ENCODE measurements around the gene TPP1. TPM values are rescaled to one million over a fixed set of nuclear protein-coding genes. Genes with fewer than 3 reads are reported as not detected.

TPP1 gene
- total and polyA plus RNA-seq, 10 of the 15 experiments (the other 5 are each of a cell fraction or from before 2014, with no cell fraction given), result 7.5 to 64.6 (median 38.3) TPM

DNA sequence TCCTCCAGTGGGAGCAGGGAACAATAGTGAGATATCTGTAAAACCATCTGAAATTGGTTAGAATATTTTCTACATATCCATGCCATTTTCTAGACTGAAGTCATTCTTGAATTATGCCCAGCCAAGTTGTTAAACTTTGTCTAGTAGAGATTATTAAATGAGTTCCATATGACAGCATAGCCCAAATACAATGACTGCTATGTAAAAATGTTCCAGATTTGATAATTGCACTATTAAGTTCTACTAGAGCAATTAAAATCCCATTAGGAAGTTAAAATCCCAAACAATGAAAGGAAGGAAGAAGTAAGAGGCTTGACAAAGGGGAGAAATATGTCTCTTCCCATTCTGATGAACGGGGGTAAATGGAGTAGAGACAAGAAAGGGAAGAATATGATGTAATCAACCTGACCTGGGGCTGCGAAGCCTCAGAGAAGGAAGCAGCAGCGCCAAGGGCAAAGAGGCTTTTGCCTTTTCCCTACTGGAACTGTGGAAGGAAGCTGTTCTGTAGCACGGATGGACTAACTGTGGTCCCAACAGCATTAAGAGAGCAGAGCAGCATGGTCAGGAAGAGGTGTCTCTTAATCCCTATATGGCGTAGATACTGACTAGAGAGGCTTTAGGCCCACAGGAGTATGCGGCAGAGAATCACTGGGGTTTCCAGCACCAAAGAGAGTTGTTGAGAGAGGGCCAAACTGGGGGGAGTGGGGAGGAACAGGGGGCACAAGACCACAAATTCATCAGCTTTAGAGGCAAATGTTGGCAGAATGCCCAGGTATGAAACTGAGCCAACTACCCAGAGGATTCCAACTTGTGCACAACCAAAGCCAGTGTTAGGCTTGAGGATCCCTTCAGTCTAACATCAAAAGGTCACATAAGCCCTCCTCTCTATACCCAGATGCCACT is 42.5 kb downstream of the TPP1 start:
- ATAC-seq, result no peak
- H3K36me3 ChIP-seq (ENCODE audit: control insufficient read depth in 2 of 2, insufficient read depth in 2 of 2, low read length in 1 of 2), result peaks cover 4 to 5% of the 10 kb centered on the region in 2 experiments; a peak in 3 of 4 replicates
- TF ChIP-seq SUPT20H (IDR thresholded peaks at IDR 0.05; ENCODE audit: borderline replicate concordance, control insufficient read depth, low read depth, low read length) (no peak), CREB1 (IDR thresholded peaks at IDR 0.05; ENCODE audit: low read depth) (no peak), SMC3 (IDR thresholded peaks at IDR 0.05; ENCODE audit: borderline replicate concordance, low read length) (no peak), BCL11A (IDR thresholded peaks at IDR 0.05; ENCODE audit: low read depth, low read length) (no peak), IKZF2 (IDR thresholded peaks at IDR 0.05) (no peak), PML (IDR thresholded peaks at IDR 0.05; ENCODE audit: low read length) (no peak)
- H3K9me3 ChIP-seq (replicated peaks; ENCODE audit: control insufficient read depth, insufficient read depth, low read length), result no peaks in the 10 kb centered on the region
- POLR2A ChIA-PET, result interaction anchor here (0.6 kb wide), 1 partner anchor 112 kb away, joined by 5 read pairs; no protein-coding TSS in a partner anchor
- RAD21 ChIA-PET (ENCODE audit: unreplicated experiment), result no interaction called here
- in situ Hi-C loops (cut with MboI) (no loop called here), intact Hi-C loops (cut with micrococcal nuclease; ENCODE audit: unreplicated experiment) (loop anchor here (1.0 kb wide), 1 partner anchor 19 kb away; no protein-coding TSS in a partner anchor)
- WGBS (ENCODE audit: insufficient coverage, insufficient replicate concordance, low lambda C conversion rate, missing lambda C conversion rate), result 59% methylated on average over 6 of the region's 6 CpGs
- SMC1A ChIA-PET (ENCODE audit: uncharacterized antibody, unreplicated experiment), result no interaction called here
- H2AFZ ChIP-seq (ENCODE audit: control insufficient read depth, low read depth, low read length), result no peak overlapping the region
- no peak overlapping the region for H3K4me2 ChIP-seq (ENCODE audit: control insufficient read depth, insufficient read depth)
- H3K79me2 ChIP-seq (ENCODE audit: control insufficient read depth, insufficient read depth, low read length), result no peaks in the 10 kb centered on the region
- H3K4me1 ChIP-seq (ENCODE audit: control insufficient read depth, insufficient read depth, low read length), result no peaks in the 10 kb centered on the region
- H4K20me1 ChIP-seq (ENCODE audit: control insufficient read depth, insufficient read depth), result no peaks in the 10 kb centered on the region
- no peaks in the 10 kb centered on the region for H3K27me3 ChIP-seq (replicated peaks in 1 of 2; ENCODE audit: control insufficient read depth in 2 of 2, insufficient read depth in 2 of 2, low read length in 1 of 2)
- no peak overlapping the region for H3K27ac ChIP-seq (ENCODE audit: control insufficient read depth, insufficient read depth)
- DNase-seq (ENCODE audit: low read depth, low spot score), result no peak
- CTCF ChIA-PET, result no interaction called here
- no TSS peak for BruUV-seq (replicated peaks)
- FAIRE-seq, result no peak
- no peak overlapping the region for H3K4me3 ChIP-seq
- H3K9ac ChIP-seq (ENCODE audit: control insufficient read depth, insufficient read depth, low read length), result no peak overlapping the region

All from GM12878 (cell line).